ENCODE data around the gene SLC45A3. TPM values are rescaled to one million over a fixed set of nuclear protein-coding genes. Genes with fewer than 3 reads are reported as not detected.

Gene SLC45A3
- polyA plus RNA-seq, 1 donor (not counting 4 experiments of a cell fraction or from before 2014, with no cell fraction given) = 2.5 TPM

DNA sequence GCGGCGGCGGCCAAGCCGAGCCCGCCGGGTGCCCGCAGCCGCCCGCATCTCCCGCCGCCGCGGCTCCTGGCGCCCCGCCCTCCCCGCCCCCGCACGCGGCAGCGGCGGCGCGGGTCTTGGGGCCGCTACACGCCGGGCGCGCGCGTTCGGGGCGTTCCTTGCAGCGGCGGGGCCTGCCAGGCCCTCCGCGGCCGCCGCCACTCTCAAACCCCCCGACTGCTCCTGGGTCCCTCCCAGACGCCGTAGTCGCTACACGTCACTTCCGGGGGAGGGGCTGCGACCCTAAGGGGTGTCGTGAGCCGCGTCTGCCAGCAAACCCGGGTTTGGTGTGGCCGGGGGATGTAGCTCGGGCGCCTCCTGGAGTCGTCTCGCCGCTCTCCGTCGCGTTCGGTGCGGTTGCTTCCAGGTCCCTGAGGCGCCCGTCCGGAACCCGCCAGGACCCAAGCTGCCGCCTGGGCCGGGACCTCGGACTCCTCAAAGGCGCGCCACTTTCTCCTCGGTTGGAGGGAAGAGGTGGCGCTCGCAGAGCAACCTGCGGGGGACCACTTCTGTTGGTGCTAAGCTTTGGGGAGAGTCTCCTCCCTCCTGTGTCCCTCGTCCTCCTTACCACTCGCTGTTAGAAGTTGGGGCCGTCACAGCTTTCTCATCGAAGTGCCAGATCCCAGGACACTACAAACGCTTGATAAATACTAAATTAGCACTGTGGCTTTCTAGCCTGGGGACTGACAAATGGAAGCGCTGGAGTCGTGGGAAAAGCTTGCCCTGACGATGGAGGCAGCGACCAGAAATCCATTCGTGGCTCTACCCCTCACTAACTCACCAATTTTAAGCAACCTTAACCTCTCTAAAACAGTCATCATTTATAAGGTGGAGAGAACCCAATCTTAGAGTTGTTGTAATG, 48.3 kb downstream of the SLC45A3 start, which contains the start of gene ELK4:
TSS of gene ELK4 (minus strand) at position 244 of the 901 bp plus-strand sequence. CDS start 8,129 bp downstream, outside the sequence.
- no peak for FAIRE-seq
- Histone ChIP-seq H3K27me3 (ENCODE audit: control insufficient read depth, extremely low read depth, insufficient read depth, low read length) (no peaks in the 10 kb centered on the region), H3K36me3 (ENCODE audit: control insufficient read depth in 2 of 2, extremely low read depth in 1 of 2, insufficient read depth in 2 of 2, low read length in 2 of 2) (no peaks in the 10 kb centered on the region), H3K9ac (ENCODE audit: control insufficient read depth, extremely low read depth, insufficient read depth, low read length) (peak within 1 kb of the TSS; percentile 96), H3K9me3 (ENCODE audit: control insufficient read depth, low read depth, low read length) (no peaks in the 10 kb centered on the region), H3K4me2 (ENCODE audit: control insufficient read depth, extremely low read depth, insufficient read depth, low read depth, low read length) (peak within 1 kb of the TSS; percentile 97), H3K27ac (ENCODE audit: control insufficient read depth, insufficient read depth, low read length) (peak within 1 kb of the TSS; percentile 88), H3K4me3 (ENCODE audit: control insufficient read depth in 2 of 3, extremely low read depth in 1 of 3, insufficient read depth in 2 of 3, low read depth in 1 of 3, low read length in 3 of 3) (peak within 1 kb of the TSS; percentile 55 to 97 (median 94)), H4K20me1 (ENCODE audit: control insufficient read depth, extremely low read depth, insufficient read depth, low read length) (no peaks in the 10 kb centered on the region), H3K9me1 (ENCODE audit: control insufficient read depth, extremely low read depth, insufficient read depth, low read length) (no peaks in the 10 kb centered on the region), H2AFZ (ENCODE audit: control insufficient read depth, low read length) (peak within 1 kb of the TSS; percentile 87), H3K79me2 (ENCODE audit: control insufficient read depth, insufficient read depth, low read length) (peaks cover 36% of the 10 kb centered on the region), H3K4me1 (ENCODE audit: control insufficient read depth, extremely low read depth, insufficient read depth, low read length) (peaks cover 43% of the 10 kb centered on the region)
- dilution Hi-C loops (cut with MboI; ENCODE audit: extremely low pct_ligation_motif_present, low sequenced_read_pairs) = no loop called here
- peak; percentile 39 to 85 (median 81) for TF ChIP-seq CTCF (optimal IDR thresholded peaks at IDR 0.05 in 1 of 3, IDR thresholded peaks at IDR 0.05 in 1 of 3, conservative IDR thresholded peaks at IDR 0.05 in 1 of 3; ENCODE audit: extremely low read depth in 1 of 3, insufficient read depth in 2 of 3, low read length in 3 of 3)
- no peak for TF ChIP-seq EZH2 (IDR thresholded peaks at IDR 0.05; ENCODE audit: low read length)
- peak; percentile 83 for DNase-seq (ENCODE audit: low read depth, low spot score)

DNA sequence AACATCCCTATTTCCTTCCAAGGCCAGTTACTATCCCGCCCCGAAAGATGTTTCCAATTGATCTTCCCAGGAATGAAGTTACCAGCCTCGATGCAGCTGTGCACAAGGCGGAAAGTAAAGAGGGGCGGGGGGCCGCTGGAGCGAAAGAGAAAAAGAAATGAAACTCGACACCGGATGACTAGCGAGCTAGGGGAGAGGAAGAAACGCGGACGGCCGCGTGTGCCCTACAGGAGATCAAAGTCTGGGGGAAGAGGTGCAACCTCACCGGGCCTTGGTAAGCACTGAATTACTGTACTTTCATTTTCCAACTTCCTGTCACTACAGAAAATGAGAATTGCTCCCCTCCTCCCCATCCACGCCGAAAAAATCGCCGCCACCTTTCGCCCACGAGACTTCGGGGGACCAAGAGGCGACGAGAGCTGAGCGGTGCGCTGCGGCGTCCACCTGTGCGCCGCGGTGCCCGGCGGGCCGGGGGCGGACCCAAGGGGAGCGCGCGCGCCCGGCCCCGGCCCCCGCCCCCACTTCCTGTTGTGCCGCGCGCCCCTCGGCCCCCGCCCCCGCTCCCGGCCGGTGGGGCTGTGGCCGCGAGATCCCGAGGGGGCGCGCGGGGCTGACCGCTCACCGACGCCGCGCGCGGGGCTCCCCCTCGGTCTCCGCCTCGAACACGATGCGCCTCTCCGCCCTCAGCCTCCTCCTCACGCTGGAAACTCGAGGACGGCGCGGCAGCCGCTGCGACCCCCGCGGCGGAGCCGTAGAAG, 49.1 kb downstream of the SLC45A3 start:
- H3K9me1 ChIP-seq (ENCODE audit: control insufficient read depth, extremely low read depth, insufficient read depth, low read length) = no peaks in the 10 kb centered on the region
- H3K27ac ChIP-seq (ENCODE audit: control insufficient read depth, insufficient read depth, low read length) = peak overlapping the region; percentile 88
- peak overlapping the region; percentile 55 to 97 (median 94) for H3K4me3 ChIP-seq (ENCODE audit: control insufficient read depth in 2 of 3, extremely low read depth in 1 of 3, insufficient read depth in 2 of 3, low read depth in 1 of 3, low read length in 3 of 3)
- H3K4me1 ChIP-seq (ENCODE audit: control insufficient read depth, extremely low read depth, insufficient read depth, low read length) = peaks cover 40% of the 10 kb centered on the region
- H4K20me1 ChIP-seq (ENCODE audit: control insufficient read depth, extremely low read depth, insufficient read depth, low read length) = no peaks in the 10 kb centered on the region
- H2AFZ ChIP-seq (ENCODE audit: control insufficient read depth, low read length) = peak overlapping the region; percentile 56
- H3K4me2 ChIP-seq (ENCODE audit: control insufficient read depth, extremely low read depth, insufficient read depth, low read depth, low read length) = peak overlapping the region; percentile 93
- H3K79me2 ChIP-seq (ENCODE audit: control insufficient read depth, insufficient read depth, low read length) = peaks cover 44% of the 10 kb centered on the region
- peak; percentile 21 for DNase-seq (ENCODE audit: low read depth, low spot score)
- H3K36me3 ChIP-seq (ENCODE audit: control insufficient read depth in 2 of 2, extremely low read depth in 1 of 2, insufficient read depth in 2 of 2, low read length in 2 of 2) = no peaks in the 10 kb centered on the region
- peak overlapping the region; percentile 96 for H3K9ac ChIP-seq (ENCODE audit: control insufficient read depth, extremely low read depth, insufficient read depth, low read length)
- dilution Hi-C loops (cut with MboI; ENCODE audit: extremely low pct_ligation_motif_present, low sequenced_read_pairs) = no loop called here
- no peak for TF ChIP-seq EZH2 (IDR thresholded peaks at IDR 0.05; ENCODE audit: low read length)
- no peak for TF ChIP-seq CTCF (optimal IDR thresholded peaks at IDR 0.05 in 1 of 3, IDR thresholded peaks at IDR 0.05 in 1 of 3, conservative IDR thresholded peaks at IDR 0.05 in 1 of 3; ENCODE audit: extremely low read depth in 1 of 3, insufficient read depth in 2 of 3, low read length in 3 of 3)
- no peak for FAIRE-seq
- no peaks in the 10 kb centered on the region for H3K9me3 ChIP-seq (ENCODE audit: control insufficient read depth, low read depth, low read length)
- H3K27me3 ChIP-seq (ENCODE audit: control insufficient read depth, extremely low read depth, insufficient read depth, low read length) = no peaks in the 10 kb centered on the region

Data from keratinocyte (primary cell).